Measurements from ENCODE around the gene PSMG1.

- TF ChIP-seq POLR2AphosphoS5 (IDR thresholded peaks at IDR 0.05; ENCODE audit: low read length) (no peak), IRF3 (IDR thresholded peaks at IDR 0.05) (no peak), CTCF (IDR thresholded peaks at IDR 0.05 in 2 of 3, conservative IDR thresholded peaks at IDR 0.05 in 1 of 3; ENCODE audit: control insufficient read depth in 2 of 3, extremely low read depth in 1 of 3, insufficient read depth in 1 of 3, low read depth in 3 of 3, low read length in 3 of 3) (no peak), BHLHE40 (IDR thresholded peaks at IDR 0.05; ENCODE audit: borderline replicate concordance in 1 of 2, low read depth in 2 of 2, low read length in 1 of 2) (no peak), RAD21 (IDR thresholded peaks at IDR 0.05; ENCODE audit: insufficient read depth, low read depth, low read length) (no peak), HDGF (IDR thresholded peaks at IDR 0.05) (no peak)
These were observed 27.2 kb downstream of the PSMG1 start for GRCh38 chr21:39156024-39156423.

All from GM12878 (cell line).